GM18873 (cell line): ENCODE results near the gene AMOT.
A peak's percentile ranks its signal among the peaks of the same experiment; 100 is the strongest.
"Not testable (repeated sequence)": the region's sequence is repeated elsewhere in the genome, so short reads cannot be mapped to it uniquely, and the experiment has no call there.

Source experiments
- ATAC-seq: cut with Tn5 transposase; IDR thresholded peaks from one replicate; pipeline ENCODE4 v1.9.1; 2021; ENCODE audit warnings: mild to moderate bottlenecking, moderate library complexity, moderate number of reproducible peaks; ENCODE audit not compliant: unreplicated experiment, low FRiP score

The AMOT gene

DNA sequence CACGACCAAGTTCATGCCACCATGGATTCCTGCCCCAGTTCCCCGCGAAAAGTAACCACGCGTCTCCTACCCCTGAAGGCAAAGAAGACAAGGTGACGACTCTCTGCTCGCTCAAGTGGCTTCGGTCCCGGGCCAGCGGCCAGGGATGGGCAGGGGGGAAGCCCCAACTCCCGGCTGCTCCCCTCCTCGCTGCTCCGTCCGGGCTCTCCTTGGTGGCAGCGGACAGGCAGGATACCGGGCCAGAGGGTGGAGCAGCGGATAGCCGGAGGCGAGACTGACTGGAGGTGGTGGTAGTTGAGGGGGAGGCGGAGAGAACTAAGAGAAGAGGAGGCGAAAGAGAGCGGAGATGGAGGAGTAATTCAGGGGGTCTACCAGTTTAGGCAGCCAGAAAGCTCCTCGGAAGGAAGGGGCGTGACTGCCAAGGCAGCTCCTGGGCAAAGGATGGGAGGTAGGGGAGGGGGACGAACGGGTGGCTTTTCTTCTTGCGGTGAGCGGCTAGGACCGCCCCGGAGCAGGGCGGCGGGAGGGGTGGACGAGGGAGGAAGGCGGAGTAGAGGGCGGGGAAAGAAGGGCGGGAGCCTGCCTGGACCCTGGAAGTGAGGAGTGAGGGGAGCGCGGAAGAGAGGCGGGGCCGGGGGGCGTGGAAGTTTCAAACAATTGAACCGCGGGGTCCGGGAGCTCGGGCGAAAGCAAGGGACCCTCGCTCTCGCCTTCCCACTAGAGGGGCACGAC lies at the start of gene AMOT:
Gene AMOT (minus strand): TSS at position 450 of the 732 bp plus-strand sequence. CDS start 17,705 bp downstream, outside the sequence.
- peak; percentile 39 for ATAC-seq

GRCh38 chrX:112889400-112889799 lies 48.8 kb upstream of the AMOT start:
- no peak for ATAC-seq

DNA sequence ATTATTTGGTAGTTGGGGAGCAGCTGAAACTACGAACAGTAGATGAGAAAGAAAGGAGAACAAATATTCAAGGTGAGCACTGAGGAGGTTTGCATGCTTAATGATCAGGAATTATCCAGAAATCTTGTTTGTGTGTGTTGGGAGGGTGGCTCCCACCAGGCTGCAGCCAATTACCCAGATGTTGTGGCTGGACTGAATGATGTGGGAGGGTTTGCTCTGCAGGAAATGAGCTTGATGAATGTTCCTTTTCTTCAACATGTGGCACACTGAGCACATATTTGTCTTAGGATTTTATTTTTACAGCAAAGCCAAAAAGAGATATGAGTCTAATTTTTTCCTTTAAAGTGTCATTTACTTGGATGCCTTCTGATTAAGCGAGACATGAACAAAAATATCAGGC lies 48.3 kb upstream of the AMOT start:
- ATAC-seq = no peak

- ATAC-seq = no peak
Observed at GRCh38 chrX:112877771-112878173, 37.1 kb upstream of the AMOT start.

GRCh38 chrX:112874614-112875013 lies 34.0 kb upstream of the AMOT start:
- peak; percentile 42 for ATAC-seq

DNA sequence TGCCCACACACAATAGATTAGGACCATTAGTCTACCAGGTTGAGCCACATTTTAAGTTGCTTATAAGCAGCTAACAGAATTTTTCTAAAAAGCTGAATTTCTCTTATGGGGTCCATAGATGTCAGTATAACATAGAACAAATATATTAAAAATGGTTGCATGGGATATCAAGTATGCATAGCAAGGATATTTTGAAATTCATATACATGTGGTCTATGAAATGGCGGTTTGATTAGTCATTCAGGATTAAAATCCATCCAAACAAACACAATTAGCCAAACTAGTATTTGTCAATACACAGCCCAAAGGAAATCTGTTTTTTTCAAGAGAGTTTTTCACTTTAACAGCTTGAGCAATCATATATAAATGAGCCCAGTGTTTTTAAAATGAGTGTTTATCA lies 33.5 kb upstream of the AMOT start:
- ATAC-seq = no peak

GRCh38 chrX:112868586-112868985 lies 28.0 kb upstream of the AMOT start:
- no peak for ATAC-seq

DNA sequence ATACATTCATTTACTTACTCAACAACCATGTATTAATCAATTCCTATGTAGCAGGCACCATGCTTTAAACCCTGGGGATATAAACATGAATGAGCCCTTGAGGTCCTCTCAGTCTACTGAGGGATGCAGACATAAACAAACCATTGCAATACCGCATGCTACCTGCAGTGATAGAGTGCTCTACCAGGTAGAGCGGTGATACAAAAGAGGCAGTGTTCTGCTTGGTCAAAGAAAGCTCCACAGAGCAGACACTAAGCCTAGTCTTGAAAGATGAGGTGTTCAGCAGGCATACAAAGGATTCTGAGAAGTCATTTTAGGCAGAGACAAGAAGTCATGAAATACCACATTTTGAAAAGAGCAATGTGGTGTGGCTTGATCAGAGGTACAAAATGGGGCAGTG lies 26.9 kb upstream of the AMOT start:
- ATAC-seq = no peak

GRCh38 chrX:112866175-112866574 lies 25.5 kb upstream of the AMOT start:
- ATAC-seq = no peak

GRCh38 chrX:112865464-112866025 lies 24.9 kb upstream of the AMOT start:
- no peak for ATAC-seq

DNA sequence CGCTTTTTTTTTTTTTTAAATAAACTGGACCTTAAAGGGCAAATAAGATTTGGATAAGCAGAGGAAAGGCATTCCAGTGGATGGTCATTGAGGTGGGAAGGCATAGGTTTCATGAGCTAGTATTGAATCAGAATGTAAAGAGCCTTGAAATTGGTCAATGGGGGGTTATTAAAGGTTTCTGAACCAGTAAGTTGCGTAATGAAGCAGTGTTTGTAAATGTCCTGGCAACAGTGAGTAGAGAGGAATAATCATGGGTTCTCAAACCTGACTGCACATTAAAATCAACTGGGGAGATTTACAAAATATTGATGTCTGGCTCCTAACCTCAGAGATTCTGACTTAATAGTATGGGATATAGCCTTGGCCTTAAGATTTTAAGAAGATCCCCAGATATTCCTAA lies 23.2 kb upstream of the AMOT start:
- ATAC-seq = no peak

DNA sequence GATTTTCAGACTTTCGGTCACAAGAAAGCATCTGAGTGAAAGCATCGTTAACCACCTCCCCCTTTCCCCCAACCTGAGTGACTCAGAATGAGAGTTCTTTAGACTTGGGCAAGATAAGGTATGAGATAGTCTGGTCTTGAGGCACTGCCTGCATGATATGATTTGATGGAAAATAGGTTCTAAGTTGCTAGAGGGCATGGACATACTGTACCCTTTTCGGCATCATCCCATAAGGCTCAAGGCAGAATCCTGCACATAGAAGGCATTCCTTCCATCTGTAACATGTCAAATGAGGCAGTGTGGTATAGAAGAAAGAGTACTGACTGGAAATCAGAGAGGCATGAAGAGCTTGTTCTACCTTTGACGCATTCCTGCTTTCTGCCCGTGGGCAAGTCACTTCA lies 16.8 kb upstream of the AMOT start:
- no peak for ATAC-seq

DNA sequence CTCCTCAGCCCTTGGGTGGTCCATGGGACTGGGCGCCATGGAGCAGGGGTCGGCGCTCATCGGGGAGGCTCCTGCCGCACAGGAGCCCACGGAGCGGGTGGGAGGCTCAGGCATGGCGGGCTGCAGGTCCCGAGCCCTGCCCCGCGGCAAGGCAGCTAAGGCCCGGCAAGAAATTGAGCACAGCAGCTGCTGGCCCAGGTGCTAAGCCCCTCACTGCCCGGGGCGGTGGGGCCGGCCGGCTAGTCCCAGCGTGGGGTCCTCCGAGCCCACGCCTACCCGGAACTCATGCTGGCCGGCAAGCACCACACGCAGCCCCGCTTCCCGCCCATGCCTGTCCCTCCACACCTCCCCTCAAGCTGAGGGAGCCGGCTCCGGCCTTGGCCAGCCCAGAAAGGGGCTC lies 14.3 kb upstream of the AMOT start:
- ATAC-seq = not testable (repeated sequence)

- no peak for ATAC-seq
Observed at GRCh38 chrX:112852851-112853250, 12.2 kb upstream of the AMOT start.

- peak; percentile 71 for ATAC-seq
Observed at GRCh38 chrX:112851806-112852205, 11.2 kb upstream of the AMOT start.

GRCh38 chrX:112851161-112851779 lies 10.6 kb upstream of the AMOT start:
- ATAC-seq = peak; percentile 92

- no peak for ATAC-seq
Observed at GRCh38 chrX:112849016-112849415, 8.4 kb upstream of the AMOT start.

GRCh38 chrX:112846782-112847181 lies 6.2 kb upstream of the AMOT start:
- no peak for ATAC-seq

GRCh38 chrX:112846187-112846586 lies 5.6 kb upstream of the AMOT start:
- no peak for ATAC-seq

DNA sequence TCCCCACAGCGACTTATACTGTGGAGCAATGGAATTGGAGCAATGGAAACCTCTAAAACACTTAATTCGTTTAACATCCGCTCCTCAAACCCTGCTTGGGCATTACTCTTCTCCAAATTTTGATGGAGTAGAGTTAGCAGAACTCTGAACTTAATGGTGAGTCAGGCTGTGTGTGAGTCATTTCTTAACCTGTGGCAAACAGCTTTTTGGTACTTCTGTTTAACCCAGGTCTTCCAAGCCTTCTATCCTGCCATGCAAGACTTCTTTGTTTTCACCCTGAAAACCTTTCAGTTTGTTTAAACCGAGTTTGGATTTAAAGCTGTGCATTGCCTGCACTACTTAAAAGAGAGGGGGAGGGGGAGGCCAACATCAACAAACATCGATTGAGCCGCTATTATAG lies 3.6 kb upstream of the AMOT start:
- ATAC-seq = peak; percentile 43

- ATAC-seq = no peak
Observed at GRCh38 chrX:112841820-112842157, 1.2 kb upstream of the AMOT start.
